Ectodermal cell (in vitro differentiated cells): Measurements from ENCODE around the gene DUOX1.

Experiments
- H3K27ac ChIP-seq: 2 replicates; pipeline ENCODE4 v1.7.0; 2013; ENCODE audit warnings: mild to moderate bottlenecking, low read depth, low read length; ENCODE audit not compliant: insufficient read depth, poor library complexity, severe bottlenecking
- H3K27me3 ChIP-seq: 2 replicates; pipeline ENCODE4 v1.7.0; 2013; ENCODE audit warnings: mild to moderate bottlenecking, low read length; ENCODE audit not compliant: insufficient read depth, control insufficient read depth, poor library complexity, severe bottlenecking
- H3K36me3 ChIP-seq: one replicate; pipeline ENCODE4 v1.7.0; 2013; ENCODE audit warnings: low read length; ENCODE audit not compliant: control insufficient read depth, insufficient read depth
- H3K4me1 ChIP-seq: one replicate; pipeline ENCODE4 v1.7.0; 2013; ENCODE audit warnings: low read length; ENCODE audit not compliant: control insufficient read depth, insufficient read depth
- H3K4me3 ChIP-seq: 2 replicates; pipeline ENCODE4 v1.7.0; 2013; ENCODE audit warnings: low read depth, low read length, control low read depth; ENCODE audit not compliant: insufficient read depth
- H3K9me3 ChIP-seq: 2 replicates; pipeline ENCODE4 v1.7.0; 2013; ENCODE audit warnings: mild to moderate bottlenecking, low read length, moderate library complexity; ENCODE audit not compliant: control insufficient read depth
- WGBS, 2 experiments: methylation state at CpG; one replicate each; pipeline ENCODE4 v1.1.7; 2013; ENCODE audit warnings: missing lambda C conversion rate in 2 of 2; 5-methylcytosine and 5-hydroxymethylcytosine counted together

Gene DUOX1

GRCh38 chr15:45121706-45122417 is 7.9 kb upstream of the DUOX1 start:
- Histone ChIP-seq H3K27me3 (peaks cover 46% of the 10 kb centered on the region), H3K27ac (no peak overlapping the region), H3K4me3 (no peak overlapping the region), H3K4me1 (no peaks in the 10 kb centered on the region), H3K36me3 (no peaks in the 10 kb centered on the region), H3K9me3 (no peaks in the 10 kb centered on the region)
- 77 to 78% methylated on average over 8 to 9 of the region's 9 CpGs for WGBS, 2 experiments

GRCh38 chr15:45122719-45123118 is 7.1 kb upstream of the DUOX1 start:
- 87 to 89% methylated on average over 7 of the region's 7 CpGs for WGBS, 2 experiments
- H3K36me3 ChIP-seq: no peaks in the 10 kb centered on the region
- no peaks in the 10 kb centered on the region for H3K4me1 ChIP-seq
- H3K27me3 ChIP-seq: peaks cover 46% of the 10 kb centered on the region
- H3K9me3 ChIP-seq: no peaks in the 10 kb centered on the region
- no peak overlapping the region for H3K4me3 ChIP-seq
- no peak overlapping the region for H3K27ac ChIP-seq

- Histone ChIP-seq H3K27me3 (peaks cover 49% of the 10 kb centered on the region), H3K4me3 (no peak overlapping the region), H3K4me1 (no peaks in the 10 kb centered on the region), H3K9me3 (no peaks in the 10 kb centered on the region), H3K27ac (no peak overlapping the region), H3K36me3 (no peaks in the 10 kb centered on the region)
These were observed 6.4 kb upstream of the DUOX1 start for GRCh38 chr15:45123397-45123796.

- H3K27me3 ChIP-seq: peaks cover 81% of the 10 kb centered on the region
- H3K4me3 ChIP-seq: no peak overlapping the region
- no peaks in the 10 kb centered on the region for H3K36me3 ChIP-seq
- no peak overlapping the region for H3K27ac ChIP-seq
- no peaks in the 10 kb centered on the region for H3K4me1 ChIP-seq
- no peaks in the 10 kb centered on the region for H3K9me3 ChIP-seq
- WGBS, 2 experiments: 87% methylated on average over 2 of the region's 2 CpGs; no CpG with 5 or more reads in 1 of the 2 experiments
These were observed 3.1 kb upstream of the DUOX1 start for GRCh38 chr15:45126535-45127158.

- H3K27me3 ChIP-seq: peaks cover 98% of the 10 kb centered on the region
- 9% methylated on average over 47 of the region's 47 CpGs for WGBS, 2 experiments
- H3K9me3 ChIP-seq: no peaks in the 10 kb centered on the region
- no peaks in the 10 kb centered on the region for H3K4me1 ChIP-seq
- H3K36me3 ChIP-seq: no peaks in the 10 kb centered on the region
- no peak overlapping the region for H3K27ac ChIP-seq
- H3K4me3 ChIP-seq: peak overlapping the region; percentile 16
These were observed 689 bp upstream of the DUOX1 start for GRCh38 chr15:45128971-45129639.

GRCh38 chr15:45130291-45131000 is 652 bp downstream of the DUOX1 start:
- H3K27ac ChIP-seq: no peak overlapping the region
- H3K36me3 ChIP-seq: no peaks in the 10 kb centered on the region
- WGBS, 2 experiments: 86 to 88% methylated on average over 7 of the region's 7 CpGs
- no peak overlapping the region for H3K4me3 ChIP-seq
- no peaks in the 10 kb centered on the region for H3K9me3 ChIP-seq
- peaks cover 100% of the 10 kb centered on the region for H3K27me3 ChIP-seq
- no peaks in the 10 kb centered on the region for H3K4me1 ChIP-seq

- Histone ChIP-seq H3K4me3 (no peak overlapping the region), H3K36me3 (no peaks in the 10 kb centered on the region), H3K27ac (no peak overlapping the region), H3K9me3 (no peaks in the 10 kb centered on the region), H3K27me3 (peaks cover 100% of the 10 kb centered on the region), H3K4me1 (no peaks in the 10 kb centered on the region)
- WGBS, 2 experiments: 87 to 91% methylated on average over 3 of the region's 3 CpGs
These were observed 1.7 kb downstream of the DUOX1 start for GRCh38 chr15:45131510-45131909.

GRCh38 chr15:45132844-45133560 is 3.2 kb downstream of the DUOX1 start:
- peaks cover 90% of the 10 kb centered on the region for H3K27me3 ChIP-seq
- no peaks in the 10 kb centered on the region for H3K4me1 ChIP-seq
- no peak overlapping the region for H3K27ac ChIP-seq
- no peaks in the 10 kb centered on the region for H3K9me3 ChIP-seq
- WGBS, 2 experiments: 82 to 91% methylated on average over 3 of the region's 3 CpGs
- no peaks in the 10 kb centered on the region for H3K36me3 ChIP-seq
- H3K4me3 ChIP-seq: no peak overlapping the region

GRCh38 chr15:45133561-45133920 is 3.7 kb downstream of the DUOX1 start:
- Histone ChIP-seq H3K27me3 (peaks cover 85% of the 10 kb centered on the region), H3K4me3 (no peak overlapping the region), H3K9me3 (no peaks in the 10 kb centered on the region), H3K27ac (no peak overlapping the region), H3K36me3 (no peaks in the 10 kb centered on the region), H3K4me1 (no peaks in the 10 kb centered on the region)
- 82 to 85% methylated on average over 5 of the region's 5 CpGs for whole genome bisulfite sequencing, 2 experiments
